NAMALWA (cell line): ENCODE results near the gene MFAP3.

Experiments used
- DNase-seq: peaks from one replicate; pipeline ENCODE4 v3.0.0-alpha.2; 2015; ENCODE audit warnings: low spot score

The MFAP3 gene

DNA sequence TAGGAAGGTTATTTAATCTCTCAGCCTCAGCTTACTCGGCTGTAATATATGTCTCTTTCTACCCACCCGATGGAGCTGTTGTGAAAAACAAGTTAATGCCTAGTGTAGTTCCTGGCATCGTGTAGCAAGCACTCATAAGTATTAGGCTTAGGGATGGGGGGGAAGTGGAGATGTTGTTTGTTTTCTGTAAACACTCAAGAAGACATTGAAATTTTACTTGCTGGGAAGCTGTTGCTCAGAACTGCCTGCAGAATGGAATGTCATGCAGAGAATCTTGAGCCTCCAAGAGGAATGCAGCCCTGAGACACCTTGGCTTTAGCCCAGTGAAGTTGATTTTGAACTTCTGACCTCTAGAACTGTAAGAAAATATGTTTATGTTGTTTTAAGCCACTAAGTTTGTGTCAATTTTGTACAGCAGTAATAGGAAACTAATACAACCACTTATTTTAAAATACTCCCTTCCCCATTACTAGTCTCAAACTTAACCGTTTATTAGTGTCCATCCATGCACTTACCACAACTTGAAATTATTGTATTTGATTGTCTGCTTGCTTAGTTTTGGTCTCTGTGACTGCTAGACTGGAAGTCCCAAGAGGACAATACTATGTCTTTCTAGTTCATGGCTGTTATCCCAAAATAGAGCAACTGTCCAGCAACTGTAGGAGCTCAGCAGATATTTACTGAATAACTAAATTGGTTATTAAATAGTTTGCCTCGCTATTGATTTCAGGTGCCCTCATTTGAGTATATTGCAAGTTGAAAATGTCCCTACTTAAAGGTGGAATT is 53.8 kb downstream of the MFAP3 start:
- DNase-seq = no peak

DNA sequence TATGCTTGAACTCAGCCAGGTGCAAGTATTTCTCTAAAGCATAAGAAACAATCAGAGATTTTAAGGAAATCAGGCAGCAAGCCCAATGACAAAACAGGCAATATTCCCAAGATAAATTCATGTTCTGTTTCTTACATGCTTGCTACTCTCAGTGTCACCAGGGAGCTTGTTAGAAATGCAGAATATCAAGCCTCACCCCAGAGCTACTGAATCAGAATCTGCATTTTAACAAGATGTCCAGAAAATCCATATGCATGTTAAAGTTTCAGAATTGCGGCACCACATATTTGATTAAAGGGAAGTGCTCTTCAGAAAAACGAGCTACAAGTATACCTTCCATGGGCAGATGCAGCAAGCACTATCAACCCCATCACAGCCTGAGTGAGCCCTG is 54.4 kb downstream of the MFAP3 start:
- no peak for DNase-seq

DNA sequence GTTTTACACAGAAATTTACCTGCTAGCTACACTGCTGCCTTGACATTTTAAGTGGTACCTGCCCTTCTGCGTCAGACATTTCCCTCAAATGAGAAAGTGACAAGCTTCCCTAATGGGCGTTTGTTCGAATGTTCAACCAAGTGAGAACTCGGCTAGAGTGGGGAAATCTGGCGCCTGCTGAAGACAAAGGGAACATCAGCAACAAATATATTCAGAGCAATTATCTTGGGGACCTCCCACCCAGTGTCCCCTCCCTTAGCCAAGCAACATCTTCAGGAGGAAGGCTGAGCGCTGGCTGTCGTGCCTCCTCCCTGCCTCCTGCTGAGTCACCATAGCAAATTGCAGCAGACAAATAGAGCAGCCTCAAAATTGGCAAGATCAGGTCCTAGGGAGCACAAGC is 57.1 kb downstream of the MFAP3 start:
- no peak for DNase-seq

DNA sequence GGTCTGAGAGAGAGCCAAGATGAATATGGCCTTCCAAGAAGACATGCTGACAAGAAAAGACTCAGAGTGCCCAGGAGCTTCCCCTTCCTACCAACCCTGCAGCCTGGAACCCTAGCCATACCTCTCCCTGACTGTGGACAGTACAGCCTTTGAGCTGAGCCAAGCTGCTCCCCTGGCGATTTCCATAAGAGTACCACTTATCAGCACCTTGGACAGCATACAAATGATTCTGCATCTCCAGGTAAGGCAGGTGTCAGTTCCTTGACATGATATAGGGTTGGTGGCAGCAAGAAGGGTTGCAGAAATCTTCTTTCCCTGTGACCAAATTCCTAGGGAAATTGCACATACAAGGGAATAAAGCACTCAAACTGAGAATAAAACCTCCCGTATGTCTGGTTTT is 58.3 kb downstream of the MFAP3 start:
- no peak for DNase-seq

DNA sequence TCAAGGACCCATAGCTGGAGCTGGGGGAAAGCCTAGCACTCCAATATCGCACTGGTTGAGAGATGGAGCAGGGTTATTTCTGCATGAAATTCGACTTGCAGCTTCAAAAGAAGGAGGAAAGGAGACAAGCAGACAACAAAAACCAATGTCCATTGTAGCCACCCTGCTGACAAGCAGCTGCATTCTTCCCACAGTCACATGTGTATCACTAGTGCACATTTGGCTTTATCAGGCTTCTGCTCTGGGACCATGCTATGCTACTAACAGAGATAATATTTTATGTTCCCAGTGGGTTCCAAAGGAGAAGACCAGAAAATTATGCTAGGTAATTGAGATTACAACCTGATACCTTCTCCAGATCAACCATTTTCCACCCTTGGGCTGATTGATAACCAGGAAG is 59.7 kb downstream of the MFAP3 start:
- no peak for DNase-seq

DNA sequence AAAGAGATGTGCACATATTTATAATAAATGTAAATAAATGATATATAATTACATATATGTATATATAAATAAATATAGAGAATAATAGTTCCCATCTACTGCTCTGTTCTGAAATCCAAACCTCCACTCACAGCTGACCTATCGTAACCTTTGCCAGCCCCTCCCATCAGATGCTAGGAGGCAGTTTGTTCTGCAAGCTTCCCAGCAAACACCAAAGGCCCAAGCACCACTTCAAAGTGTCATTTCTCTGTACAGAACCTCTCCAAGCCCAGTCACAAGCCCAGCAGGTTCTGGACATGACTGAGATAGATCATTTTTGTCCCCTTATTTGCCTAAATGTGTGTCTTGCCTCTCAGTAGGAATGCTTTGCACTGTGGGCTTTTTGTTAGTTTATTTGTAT is 62.4 kb downstream of the MFAP3 start:
- no peak for DNase-seq

DNA sequence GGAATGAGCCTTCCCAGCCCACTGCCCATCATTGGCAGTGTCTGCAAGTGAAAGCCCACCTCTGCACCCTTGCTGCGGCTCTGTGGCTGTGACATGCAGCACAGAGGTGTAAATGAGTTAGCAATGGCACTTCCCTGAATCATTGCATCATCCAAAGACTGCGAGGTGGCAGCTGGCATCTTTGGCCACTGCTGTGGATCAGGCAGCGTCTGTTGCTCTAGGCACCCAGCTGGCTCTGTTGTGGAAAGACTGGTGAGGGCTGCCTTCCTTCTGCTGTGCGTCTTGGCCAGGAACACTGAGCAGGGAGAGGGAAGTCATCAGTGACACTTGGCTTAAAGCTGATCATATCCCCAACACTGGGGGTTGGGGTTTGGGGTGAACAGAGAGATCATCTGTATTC is 64.5 kb downstream of the MFAP3 start:
- no peak for DNase-seq
